ENCODE results near the gene HNRNPA0. TPM values are rescaled to one million over a fixed set of nuclear protein-coding genes. Genes with fewer than 3 reads are reported as not detected.

The HNRNPA0 gene
- total RNA-seq, 1 experiment from 2014 or later, result 13.0 TPM

DNA sequence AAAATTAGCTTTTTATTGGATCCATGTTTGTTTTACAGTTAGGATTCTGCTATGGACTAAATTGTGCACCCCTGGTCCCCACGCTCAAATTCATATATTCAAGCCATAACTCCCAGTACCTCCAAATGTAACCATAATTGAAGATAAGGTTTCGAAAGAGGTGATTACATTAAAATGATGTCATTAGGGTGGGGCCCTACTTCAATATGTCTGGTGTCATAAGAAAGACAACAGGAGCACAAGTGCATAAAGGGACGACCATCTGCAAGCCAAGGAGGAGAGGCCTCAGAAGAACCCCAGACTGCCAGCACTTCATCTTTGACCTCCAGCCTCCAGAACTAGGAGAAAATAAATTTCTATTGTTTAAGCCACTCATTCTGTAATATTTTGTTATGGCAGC lies 7.4 kb upstream of the HNRNPA0 start:
- Histone ChIP-seq H3K9me2 (replicated peaks; ENCODE audit: low read length) (no peaks in the 10 kb centered on the region), H3K4me2 (ENCODE audit: low read length) (no peak overlapping the region), H3K36me3 (ENCODE audit: low read depth, low read length) (no peaks in the 10 kb centered on the region), H3K79me2 (ENCODE audit: low read length) (no peaks in the 10 kb centered on the region), H3K9me3 (ENCODE audit: low read length) (no peaks in the 10 kb centered on the region), H3K9ac (ENCODE audit: low read length) (no peak overlapping the region), H4K20me1 (ENCODE audit: low read length) (no peaks in the 10 kb centered on the region), H3K4me3 (ENCODE audit: low read length) (no peak overlapping the region), H3K27ac (ENCODE audit: low read length) (peak overlapping the region; percentile 23; the same call in 1 of the 2 replicates), H3K27me3 (ENCODE audit: low read length) (no peaks in the 10 kb centered on the region), H2AFZ (ENCODE audit: low read length) (no peak overlapping the region), H3K4me1 (ENCODE audit: insufficient read depth, low read length) (no peaks in the 10 kb centered on the region; the same call in 1 of the 2 replicates), H3F3A (ENCODE audit: low read length, unreplicated experiment) (no peaks in the 10 kb centered on the region)
- ATAC-seq (no peak), DNase-seq (no peak)
- BruUV-seq (replicated peaks), result no TSS peak
- CTCF ChIA-PET, result interaction anchor here (1.1 kb wide), 1 partner anchor 17 kb away, joined by 3 read pairs; no protein-coding TSS in a partner anchor
- POLR2A ChIA-PET (ENCODE audit: unreplicated experiment), result interaction anchor here (0.7 kb wide), 1 partner anchor 592 kb away, joined by 7 read pairs; no protein-coding TSS in a partner anchor
- TF ChIP-seq EZH2 (IDR thresholded peaks at IDR 0.05; ENCODE audit: low read length, unreplicated experiment) (no peak), CTCF (conservative IDR thresholded peaks at IDR 0.05; ENCODE audit: low read depth, low read length) (no peak), EZH2phosphoT487 (IDR thresholded peaks at IDR 0.05; ENCODE audit: borderline replicate concordance, low read length) (no peak)
- intact Hi-C loops (cut with micrococcal nuclease), result no loop called here

DNA sequence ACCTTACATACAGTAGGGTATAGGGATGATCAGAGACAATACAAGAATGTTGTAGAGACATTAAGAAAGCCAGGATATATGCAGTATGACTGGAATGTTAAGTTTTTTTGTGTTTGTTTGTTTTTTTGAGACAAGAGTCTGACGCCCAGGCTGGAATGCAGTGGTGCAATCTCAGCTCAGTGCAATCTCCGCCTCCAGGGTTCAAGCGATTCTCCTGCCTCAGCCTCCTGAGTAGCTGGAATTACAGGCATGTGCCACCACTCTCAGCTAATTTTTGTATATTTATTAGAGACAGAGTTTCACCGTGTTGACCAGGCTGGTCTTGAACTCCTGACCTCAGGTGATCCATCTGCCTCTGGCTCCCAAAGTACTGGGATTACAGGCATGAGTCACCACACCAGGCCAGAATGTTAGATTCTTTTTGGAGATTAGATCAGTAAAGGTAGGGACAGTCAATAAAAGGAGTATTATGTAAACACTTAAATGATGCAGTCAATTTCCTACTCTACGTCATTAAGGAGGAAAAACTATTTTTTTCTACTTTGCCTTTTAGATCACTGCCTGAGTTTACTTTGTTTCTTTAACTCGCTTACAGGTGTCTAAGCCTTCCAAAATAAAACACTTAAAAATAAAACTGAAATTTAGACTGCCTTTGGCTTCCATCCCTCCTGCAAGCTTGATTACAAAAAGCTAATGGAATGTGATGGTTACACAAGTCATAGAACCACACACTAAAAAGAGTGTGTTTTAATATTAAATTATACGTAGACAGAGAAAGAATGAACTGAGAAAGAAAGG lies 6.8 kb upstream of the HNRNPA0 start:
- no peaks in the 10 kb centered on the region for H3K79me2 ChIP-seq (ENCODE audit: low read length)
- no peaks in the 10 kb centered on the region for H3K9me3 ChIP-seq (ENCODE audit: low read length)
- ChIA-PET CTCF (interaction anchor here (1.1 kb wide), 1 partner anchor 18 kb away, joined by 3 read pairs; no protein-coding TSS in a partner anchor), POLR2A (ENCODE audit: unreplicated experiment) (interaction anchor here (0.7 kb wide), 1 partner anchor 593 kb away, joined by 7 read pairs; no protein-coding TSS in a partner anchor)
- no peak for TF ChIP-seq CTCF (conservative IDR thresholded peaks at IDR 0.05; ENCODE audit: low read depth, low read length)
- no peak for TF ChIP-seq EZH2 (IDR thresholded peaks at IDR 0.05; ENCODE audit: low read length, unreplicated experiment)
- no peak for TF ChIP-seq EZH2phosphoT487 (IDR thresholded peaks at IDR 0.05; ENCODE audit: borderline replicate concordance, low read length)
- H3F3A ChIP-seq (ENCODE audit: low read length, unreplicated experiment), result no peaks in the 10 kb centered on the region
- no peak overlapping the region for H3K4me3 ChIP-seq (ENCODE audit: low read length)
- ATAC-seq (no peak; the same call in 1 of the 2 replicates), DNase-seq (peak; percentile 56)
- no peaks in the 10 kb centered on the region; the same call in 1 of the 2 replicates for H3K4me1 ChIP-seq (ENCODE audit: insufficient read depth, low read length)
- H3K9me2 ChIP-seq (replicated peaks; ENCODE audit: low read length), result no peaks in the 10 kb centered on the region
- H3K27me3 ChIP-seq (ENCODE audit: low read length), result no peaks in the 10 kb centered on the region
- peak overlapping the region; percentile 23; the same call in 1 of the 2 replicates for H3K27ac ChIP-seq (ENCODE audit: low read length)
- H2AFZ ChIP-seq (ENCODE audit: low read length), result no peak overlapping the region
- H3K4me2 ChIP-seq (ENCODE audit: low read length), result no peak overlapping the region
- H3K9ac ChIP-seq (ENCODE audit: low read length), result no peak overlapping the region
- H4K20me1 ChIP-seq (ENCODE audit: low read length), result no peaks in the 10 kb centered on the region
- no TSS peak for BruUV-seq (replicated peaks)
- intact Hi-C loops (cut with micrococcal nuclease), result no loop called here
- no peaks in the 10 kb centered on the region for H3K36me3 ChIP-seq (ENCODE audit: low read depth, low read length)

DNA sequence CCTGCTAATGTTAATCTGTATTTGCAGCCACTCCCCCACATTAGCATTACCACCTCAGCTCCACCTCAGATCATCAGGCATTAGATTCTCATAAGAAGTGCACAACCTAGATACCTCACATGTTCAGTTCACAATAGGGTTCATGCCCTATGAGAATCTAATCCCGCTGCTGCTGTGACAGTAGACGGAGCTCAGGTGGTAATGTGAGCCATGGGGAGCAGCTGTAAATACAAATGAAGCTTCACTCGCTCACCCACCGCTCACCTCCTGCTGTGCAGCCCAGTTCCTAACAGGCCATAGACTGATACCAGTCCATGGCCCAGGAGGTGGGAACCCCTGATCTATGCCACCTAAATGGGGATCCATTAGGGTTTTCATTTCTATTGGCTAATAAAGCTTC lies 6.1 kb upstream of the HNRNPA0 start:
- TF ChIP-seq EZH2phosphoT487 (IDR thresholded peaks at IDR 0.05; ENCODE audit: borderline replicate concordance, low read length) (no peak), CTCF (conservative IDR thresholded peaks at IDR 0.05; ENCODE audit: low read depth, low read length) (no peak)
- H3K4me2 ChIP-seq (ENCODE audit: low read length), result no peak overlapping the region
- H3K79me2 ChIP-seq (ENCODE audit: low read length), result no peaks in the 10 kb centered on the region
- no peaks in the 10 kb centered on the region for H3K9me2 ChIP-seq (replicated peaks; ENCODE audit: low read length)
- ATAC-seq (no peak), DNase-seq (no peak)
- H3K27ac ChIP-seq (ENCODE audit: low read length), result no peak overlapping the region
- no peaks in the 10 kb centered on the region; the same call in 1 of the 2 replicates for H3K4me1 ChIP-seq (ENCODE audit: insufficient read depth, low read length)
- no TSS peak for BruUV-seq (replicated peaks)
- no peaks in the 10 kb centered on the region for H3K9me3 ChIP-seq (ENCODE audit: low read length)
- intact Hi-C loops (cut with micrococcal nuclease), result no loop called here
- CTCF ChIA-PET, result no interaction called here
- H4K20me1 ChIP-seq (ENCODE audit: low read length), result no peaks in the 10 kb centered on the region
- no peak overlapping the region for H2AFZ ChIP-seq (ENCODE audit: low read length)
- no peaks in the 10 kb centered on the region for H3K36me3 ChIP-seq (ENCODE audit: low read depth, low read length)
- no peak overlapping the region for H3K4me3 ChIP-seq (ENCODE audit: low read length)
- H3F3A ChIP-seq (ENCODE audit: low read length, unreplicated experiment), result no peaks in the 10 kb centered on the region
- no peak overlapping the region for H3K9ac ChIP-seq (ENCODE audit: low read length)
- POLR2A ChIA-PET (ENCODE audit: unreplicated experiment), result no interaction called here
- H3K27me3 ChIP-seq (ENCODE audit: low read length), result no peaks in the 10 kb centered on the region
